Measurements from ENCODE around the gene CLNK. TPM values are rescaled to one million over a fixed set of nuclear protein-coding genes. Genes with fewer than 3 reads are reported as not detected.

Gene CLNK, protein sequence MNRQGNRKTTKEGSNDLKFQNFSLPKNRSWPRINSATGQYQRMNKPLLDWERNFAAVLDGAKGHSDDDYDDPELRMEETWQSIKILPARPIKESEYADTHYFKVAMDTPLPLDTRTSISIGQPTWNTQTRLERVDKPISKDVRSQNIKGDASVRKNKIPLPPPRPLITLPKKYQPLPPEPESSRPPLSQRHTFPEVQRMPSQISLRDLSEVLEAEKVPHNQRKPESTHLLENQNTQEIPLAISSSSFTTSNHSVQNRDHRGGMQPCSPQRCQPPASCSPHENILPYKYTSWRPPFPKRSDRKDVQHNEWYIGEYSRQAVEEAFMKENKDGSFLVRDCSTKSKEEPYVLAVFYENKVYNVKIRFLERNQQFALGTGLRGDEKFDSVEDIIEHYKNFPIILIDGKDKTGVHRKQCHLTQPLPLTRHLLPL
- total RNA-seq (0.49 and 0.57 TPM in 2 replicates), polyA plus RNA-seq (0.75 and 0.87 TPM in 2 replicates), polyA minus RNA-seq (0.69 and 2.5 TPM in 2 replicates)
- 2.1 TPM for total RNA-seq (2013)

DNA sequence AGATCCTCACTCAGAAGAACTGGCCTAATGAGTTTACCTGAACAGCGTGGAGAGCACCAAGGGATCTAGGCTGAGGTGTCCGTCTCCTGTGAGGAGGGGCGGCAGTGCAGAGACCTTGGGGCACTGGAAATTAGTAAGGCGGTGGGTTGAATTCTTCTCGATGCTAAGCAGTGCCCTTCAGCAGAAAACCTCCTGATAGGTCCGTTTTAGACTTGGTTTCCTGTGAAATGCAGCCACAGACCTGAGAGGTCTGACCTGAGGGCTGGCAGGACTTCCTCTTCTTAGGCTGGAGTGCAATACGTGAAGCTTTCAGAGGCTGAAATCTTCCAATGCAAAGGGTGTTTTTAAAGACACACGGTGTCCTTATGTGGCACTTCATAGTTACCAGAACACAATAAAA, at the start of gene CLNK:
Gene CLNK (minus strand): TSS at position 138 of the 400 bp plus-strand sequence. CDS start 16,899 bp downstream, outside the sequence.
- Histone ChIP-seq H3K4me2 (replicated peaks; ENCODE audit: low read depth, low read length, poor library complexity, severe bottlenecking) (peak within 1 kb of the TSS; percentile 68), H3K27ac (ENCODE audit: low read length in 2 of 2) (peak within 1 kb of the TSS; percentile 60 to 71), H3K9ac (ENCODE audit: low read length) (peak within 1 kb of the TSS; percentile 57), H4K20me1 (ENCODE audit: control insufficient read depth, insufficient read depth, low read length, poor library complexity, severe bottlenecking) (no peaks in the 10 kb centered on the region), H3K27me3 (replicated peaks in 1 of 4; ENCODE audit: control extremely low read depth in 1 of 4, control insufficient read depth in 3 of 4, insufficient read depth in 4 of 4, low read length in 3 of 4) (no peaks in the 10 kb centered on the region), H2AFZ (ENCODE audit: insufficient read depth, low read depth, low read length, poor library complexity, severe bottlenecking) (peak within 1 kb of the TSS; percentile 76), H3K4me1 (ENCODE audit: control insufficient read depth in 2 of 2, insufficient read depth in 2 of 2, low read length in 2 of 2) (peaks cover 49 to 51% of the 10 kb centered on the region in 2 donors), H3K4me3 (ENCODE audit: control extremely low read depth in 1 of 5, extremely low read depth in 1 of 5, insufficient read depth in 1 of 5, low read depth in 2 of 5, low read length in 4 of 5) (peak within 1 kb of the TSS; percentile 9 to 53 (median 38)), H3K9me3 (ENCODE audit: control extremely low read depth in 1 of 3, control insufficient read depth in 2 of 3, insufficient read depth in 1 of 3, low read length in 2 of 3) (no peaks in the 10 kb centered on the region), H3K79me2 (ENCODE audit: control insufficient read depth, insufficient read depth, low read length) (no peaks in the 10 kb centered on the region), H3K36me3 (replicated peaks in 1 of 2; ENCODE audit: control extremely low read depth in 1 of 2, control insufficient read depth in 1 of 2, extremely low read depth in 1 of 2, insufficient read depth in 2 of 2, low read length in 1 of 2) (no peaks in the 10 kb centered on the region)
- H3K9me3 Mint-ChIP-seq (ENCODE audit: insufficient read depth) = no peaks in the 10 kb centered on the region
- ATAC-seq (ENCODE audit: low read depth) (peak; percentile 81), DNase-seq (peak; percentile 58)
- 25% methylated on average over 7 of the region's 8 CpGs for WGBS (ENCODE audit: insufficient coverage)
- peak within 1 kb of the TSS; percentile 83 for H3K4me3 Mint-ChIP-seq
- H3K27ac Mint-ChIP-seq = peak within 1 kb of the TSS; percentile 89
- H3K4me1 Mint-ChIP-seq = peaks cover 50% of the 10 kb centered on the region
- no peaks in the 10 kb centered on the region for H3K27me3 Mint-ChIP-seq
- POLR2A ChIA-PET = no interaction called here
- TF ChIP-seq, protein P1, sequence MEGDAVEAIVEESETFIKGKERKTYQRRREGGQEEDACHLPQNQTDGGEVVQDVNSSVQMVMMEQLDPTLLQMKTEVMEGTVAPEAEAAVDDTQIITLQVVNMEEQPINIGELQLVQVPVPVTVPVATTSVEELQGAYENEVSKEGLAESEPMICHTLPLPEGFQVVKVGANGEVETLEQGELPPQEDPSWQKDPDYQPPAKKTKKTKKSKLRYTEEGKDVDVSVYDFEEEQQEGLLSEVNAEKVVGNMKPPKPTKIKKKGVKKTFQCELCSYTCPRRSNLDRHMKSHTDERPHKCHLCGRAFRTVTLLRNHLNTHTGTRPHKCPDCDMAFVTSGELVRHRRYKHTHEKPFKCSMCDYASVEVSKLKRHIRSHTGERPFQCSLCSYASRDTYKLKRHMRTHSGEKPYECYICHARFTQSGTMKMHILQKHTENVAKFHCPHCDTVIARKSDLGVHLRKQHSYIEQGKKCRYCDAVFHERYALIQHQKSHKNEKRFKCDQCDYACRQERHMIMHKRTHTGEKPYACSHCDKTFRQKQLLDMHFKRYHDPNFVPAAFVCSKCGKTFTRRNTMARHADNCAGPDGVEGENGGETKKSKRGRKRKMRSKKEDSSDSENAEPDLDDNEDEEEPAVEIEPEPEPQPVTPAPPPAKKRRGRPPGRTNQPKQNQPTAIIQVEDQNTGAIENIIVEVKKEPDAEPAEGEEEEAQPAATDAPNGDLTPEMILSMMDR (IDR thresholded peaks at IDR 0.05) = no peak
- TF ChIP-seq EZH2 (IDR thresholded peaks at IDR 0.05; ENCODE audit: borderline replicate concordance, insufficient read depth, low read depth, low read length, poor library complexity, severe bottlenecking) = no peak
- intact Hi-C loops (cut with micrococcal nuclease) = no loop called here
- CTCF ChIA-PET = no interaction called here

DNA sequence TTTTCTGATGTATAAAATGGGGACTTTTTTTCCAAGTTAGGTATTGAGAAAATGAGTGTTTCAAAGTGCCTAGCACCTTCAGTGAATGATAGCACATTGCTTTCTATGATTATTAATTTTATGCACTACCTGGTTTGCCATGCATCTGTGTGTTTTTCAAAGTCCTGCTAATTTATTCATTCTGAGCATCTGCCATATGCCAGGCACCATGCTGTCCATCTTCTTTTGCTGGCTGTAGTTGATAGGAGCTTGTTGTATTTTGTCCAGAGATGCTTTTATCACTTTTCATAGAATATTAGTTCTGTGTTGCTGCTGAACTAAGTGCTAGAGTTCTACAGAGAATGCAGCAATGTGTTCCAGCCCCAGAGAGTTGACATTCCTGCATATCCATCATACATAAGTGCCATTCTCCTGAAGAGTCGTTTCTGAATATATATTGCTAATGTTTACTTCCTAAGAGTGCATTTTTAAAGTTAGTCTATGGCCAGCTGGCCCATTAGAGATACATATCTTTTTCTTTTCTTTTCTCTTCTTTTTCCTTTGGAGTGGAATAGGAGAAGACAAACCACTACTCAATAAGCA, 49.0 kb upstream of the CLNK start:
- Mint-ChIP-seq H3K4me3 (no peak overlapping the region), H3K27me3 (no peaks in the 10 kb centered on the region), H3K27ac (no peak overlapping the region), H3K4me1 (peaks cover 39% of the 10 kb centered on the region), H3K9me3 (ENCODE audit: insufficient read depth) (peaks cover 3% of the 10 kb centered on the region)
- WGBS (ENCODE audit: insufficient coverage) = no CpG with 5 or more reads among the region's 1 CpG
- DNase-seq (no peak), ATAC-seq (ENCODE audit: low read depth) (no peak)
- Histone ChIP-seq H3K4me2 (replicated peaks; ENCODE audit: low read depth, low read length, poor library complexity, severe bottlenecking) (no peak overlapping the region), H3K27me3 (replicated peaks in 1 of 4; ENCODE audit: control extremely low read depth in 1 of 4, control insufficient read depth in 3 of 4, insufficient read depth in 4 of 4, low read length in 3 of 4) (no peaks in the 10 kb centered on the region), H3K9ac (ENCODE audit: low read length) (no peak overlapping the region), H4K20me1 (ENCODE audit: control insufficient read depth, insufficient read depth, low read length, poor library complexity, severe bottlenecking) (no peaks in the 10 kb centered on the region), H2AFZ (ENCODE audit: insufficient read depth, low read depth, low read length, poor library complexity, severe bottlenecking) (no peak overlapping the region), H3K4me1 (ENCODE audit: control insufficient read depth in 2 of 2, insufficient read depth in 2 of 2, low read length in 2 of 2) (peaks cover 20 to 22% of the 10 kb centered on the region in 2 donors), H3K36me3 (replicated peaks in 1 of 2; ENCODE audit: control extremely low read depth in 1 of 2, control insufficient read depth in 1 of 2, extremely low read depth in 1 of 2, insufficient read depth in 2 of 2, low read length in 1 of 2) (no peaks in the 10 kb centered on the region), H3K79me2 (ENCODE audit: control insufficient read depth, insufficient read depth, low read length) (no peaks in the 10 kb centered on the region), H3K9me3 (ENCODE audit: control extremely low read depth in 1 of 3, control insufficient read depth in 2 of 3, insufficient read depth in 1 of 3, low read length in 2 of 3) (no peaks in the 10 kb centered on the region), H3K27ac (ENCODE audit: low read length in 2 of 2) (no peak overlapping the region), H3K4me3 (ENCODE audit: control extremely low read depth in 1 of 5, extremely low read depth in 1 of 5, insufficient read depth in 1 of 5, low read depth in 2 of 5, low read length in 4 of 5) (no peak overlapping the region)
- POLR2A ChIA-PET = no interaction called here
- intact Hi-C loops (cut with micrococcal nuclease) = loop anchor here (5.0 kb wide), 1 partner anchor 41 kb away; no protein-coding TSS in a partner anchor
- TF ChIP-seq, protein P1 (IDR thresholded peaks at IDR 0.05) = no peak
- TF ChIP-seq EZH2 (IDR thresholded peaks at IDR 0.05; ENCODE audit: borderline replicate concordance, insufficient read depth, low read depth, low read length, poor library complexity, severe bottlenecking) = no peak
- CTCF ChIA-PET = no interaction called here

Data from B cell (primary cell).